Embryonic facial prominence (tissue), 1 donor: ENCODE results near the gene CRACR2B.

Source experiments
- DNase-seq: peaks from one replicate; pipeline ENCODE4 v3.0.0-alpha.2; 2016; ENCODE audit errors: extremely low spot score

CRACR2B gene

DNA sequence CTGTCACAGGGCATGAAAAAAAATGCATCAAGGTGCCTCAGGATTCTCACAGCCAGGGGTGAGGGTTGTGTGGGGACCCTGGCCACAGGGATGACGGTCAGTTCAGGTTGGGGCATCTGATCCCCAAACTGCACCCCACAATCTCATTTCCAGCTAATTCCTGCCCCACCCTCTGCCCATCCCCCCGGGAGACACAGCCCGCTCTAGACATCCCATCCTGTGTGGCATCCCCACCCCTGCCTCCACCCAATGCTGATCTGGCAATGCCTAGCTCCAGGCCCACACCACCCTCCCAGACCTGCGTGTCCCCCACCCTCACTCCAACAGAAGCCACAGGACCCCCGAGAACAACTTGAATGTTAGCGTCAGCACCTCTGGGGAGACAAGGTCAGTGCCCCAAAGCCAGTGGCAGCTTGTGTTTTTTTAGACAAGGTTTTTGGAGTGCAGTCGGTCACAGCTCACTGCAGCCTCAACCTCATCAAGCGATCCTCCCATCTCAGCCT, 40.2 kb downstream of the CRACR2B start:
- no peak for DNase-seq

DNA sequence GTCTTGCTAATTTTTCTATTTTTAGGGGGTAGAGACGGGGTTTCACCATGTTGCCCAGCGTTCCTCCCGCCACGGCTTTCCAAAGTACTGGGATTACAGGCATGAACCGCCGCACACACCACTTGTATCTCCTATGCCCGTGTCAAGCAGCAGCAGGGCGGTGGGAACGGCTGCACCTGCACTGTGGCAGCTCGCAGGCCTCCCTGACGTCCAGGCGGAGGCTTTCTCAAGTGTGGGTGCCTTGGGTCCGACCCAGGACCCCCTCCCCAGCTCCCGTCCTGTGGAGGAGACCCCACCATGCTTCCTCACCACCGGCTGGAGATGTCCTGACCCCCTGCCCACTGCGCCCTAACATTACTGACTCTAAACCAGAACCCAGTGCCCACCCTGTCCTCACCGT, 40.7 kb downstream of the CRACR2B start:
- no peak for DNase-seq

DNA sequence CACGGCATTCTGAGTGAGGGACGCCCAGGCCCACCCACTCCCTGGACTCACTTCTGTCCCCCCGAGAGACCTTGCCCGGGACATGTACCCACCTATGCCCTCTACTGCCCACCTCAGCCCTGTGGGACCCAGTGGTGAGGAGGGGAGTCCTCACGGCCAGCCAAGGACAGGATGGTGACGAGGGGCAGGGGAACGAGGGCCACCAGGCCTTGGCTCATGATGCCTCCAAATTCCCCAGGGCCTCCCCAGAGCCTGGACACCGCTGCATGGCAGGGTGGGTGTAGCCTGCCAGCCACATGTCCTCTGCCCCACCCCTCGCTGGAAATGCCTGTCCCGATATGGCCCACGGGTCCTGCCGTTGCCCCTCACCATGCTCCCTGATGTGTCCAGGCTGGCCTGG, 41.1 kb downstream of the CRACR2B start:
- no peak for DNase-seq

DNA sequence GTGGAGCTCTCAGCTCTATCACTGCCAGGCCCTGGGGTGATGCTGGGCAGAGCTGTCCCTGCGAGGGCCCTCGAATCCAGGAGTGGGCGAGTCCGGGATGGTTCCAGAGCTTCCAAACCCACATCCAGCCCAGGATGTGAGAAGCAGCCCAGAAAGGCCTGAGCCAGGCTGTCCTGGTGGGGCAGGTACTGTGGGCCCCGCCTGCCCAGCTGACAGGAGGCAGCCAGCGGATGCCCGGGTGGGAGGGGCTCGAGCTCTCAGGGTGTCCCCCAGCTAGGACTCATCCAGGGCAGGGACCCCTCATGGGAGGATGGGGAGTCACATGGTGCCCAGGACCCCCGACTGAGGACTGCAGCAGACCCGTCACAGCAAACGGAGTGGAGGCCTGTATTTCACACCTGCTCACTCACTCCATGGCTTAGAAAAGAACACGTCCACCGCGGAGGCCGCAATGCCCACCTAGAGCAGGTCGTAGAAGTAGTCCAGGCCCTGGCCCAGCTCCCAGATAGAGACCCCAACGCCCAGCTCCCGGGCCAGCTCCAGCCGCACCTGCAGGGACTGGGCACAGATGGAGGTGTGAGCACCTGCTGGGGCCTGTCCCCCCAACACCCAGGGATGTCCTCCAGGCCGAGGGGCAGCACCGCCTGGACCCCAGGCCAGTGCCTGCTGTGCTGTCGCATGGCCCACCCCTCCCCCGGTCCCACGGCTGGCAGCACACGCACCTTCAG, 41.8 kb downstream of the CRACR2B start:
- no peak for DNase-seq

DNA sequence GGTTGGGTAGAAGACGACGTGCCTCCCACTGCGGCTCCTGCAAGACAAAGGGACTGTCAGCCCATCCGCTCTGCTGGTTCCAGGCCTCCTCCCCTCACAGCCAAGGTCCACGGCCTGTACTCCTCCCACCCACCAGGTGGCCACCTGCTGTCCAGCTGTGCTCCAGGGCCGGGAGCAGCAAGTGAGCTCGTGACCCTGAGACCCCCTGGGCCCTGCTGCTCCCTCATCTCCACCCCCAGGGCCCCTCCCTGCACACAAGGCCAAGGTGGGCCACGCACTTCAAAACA, 42.4 kb downstream of the CRACR2B start:
- DNase-seq, result no peak

DNA sequence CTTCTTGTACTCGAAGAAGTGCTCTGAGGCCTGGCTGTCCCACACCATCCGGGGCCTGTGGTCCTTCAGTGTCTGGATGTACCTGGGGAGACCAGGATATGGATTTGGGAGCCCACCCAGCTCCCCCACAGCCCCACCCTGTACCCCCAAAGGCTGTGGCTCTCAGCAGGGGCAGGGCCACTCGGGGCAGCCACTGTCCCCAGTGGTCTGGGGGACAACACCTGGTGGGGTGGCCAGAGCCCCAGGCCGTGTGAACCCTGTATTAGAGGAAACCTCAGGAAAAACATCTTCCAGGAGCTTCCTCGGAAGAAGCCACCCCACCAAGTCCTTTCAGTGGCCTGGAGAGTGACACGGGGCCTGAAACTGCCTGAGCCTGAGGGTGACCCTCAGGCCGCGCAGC, 42.7 kb downstream of the CRACR2B start:
- DNase-seq, result no peak

DNA sequence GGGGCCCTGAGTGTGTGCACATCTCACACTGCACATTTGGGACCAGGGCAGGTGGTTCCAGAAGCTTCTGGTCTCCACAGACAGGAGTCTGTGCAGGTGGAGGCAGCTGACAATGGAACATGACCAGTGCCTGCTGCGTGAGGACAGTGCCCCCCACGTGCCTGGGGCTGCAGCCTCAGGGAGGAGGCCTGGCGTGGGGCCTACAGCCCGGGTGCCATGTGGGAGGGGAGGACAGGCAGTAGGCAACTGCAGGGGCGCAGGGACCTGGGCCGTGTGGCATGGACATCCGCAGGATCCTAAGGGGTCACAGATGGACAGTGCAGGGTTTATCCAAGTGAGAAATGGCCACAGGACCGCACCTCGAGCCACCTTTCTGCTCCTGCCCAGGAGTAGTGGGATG, 43.8 kb downstream of the CRACR2B start:
- DNase-seq, result no peak

DNA sequence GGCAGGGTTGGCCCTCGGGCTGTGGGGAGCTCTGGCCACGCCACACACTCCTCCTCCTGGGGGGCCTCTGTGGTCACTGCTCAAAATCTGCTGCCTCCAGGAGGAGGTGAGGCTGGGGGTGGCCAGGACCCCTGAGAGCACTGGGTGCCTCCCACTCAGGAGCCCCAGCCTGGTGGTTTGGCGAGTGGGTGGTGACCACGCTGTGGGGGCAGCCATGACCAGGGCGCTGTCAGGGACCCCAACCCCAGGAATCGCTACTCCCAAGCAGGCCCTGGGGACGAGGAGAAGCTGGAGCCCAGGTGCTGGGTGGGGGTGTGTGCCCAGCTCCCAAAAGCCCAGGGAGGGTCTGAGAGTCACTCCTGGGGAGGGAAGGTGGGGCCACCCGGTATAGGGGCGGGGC, 45.1 kb downstream of the CRACR2B start:
- DNase-seq, result no peak

DNA sequence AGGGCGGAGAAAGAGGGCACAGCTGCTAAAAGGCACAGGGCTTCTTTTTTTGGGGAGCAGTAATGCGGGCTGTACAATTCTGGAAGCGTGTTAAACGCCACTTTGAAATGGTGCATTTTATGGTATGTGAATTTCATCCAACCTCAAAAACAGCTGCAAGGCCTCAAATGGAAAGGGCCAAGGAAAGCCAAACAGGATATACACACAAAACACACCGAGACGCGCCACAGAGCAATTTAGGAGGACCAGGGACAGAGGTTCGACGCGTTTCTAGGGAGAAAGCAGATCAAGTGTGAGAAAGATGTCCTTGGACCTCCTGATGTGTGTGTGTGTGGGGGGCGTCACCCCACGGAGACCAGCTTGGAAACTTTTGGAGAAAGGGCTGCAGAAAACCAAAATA, 46.0 kb downstream of the CRACR2B start:
- no peak for DNase-seq

DNA sequence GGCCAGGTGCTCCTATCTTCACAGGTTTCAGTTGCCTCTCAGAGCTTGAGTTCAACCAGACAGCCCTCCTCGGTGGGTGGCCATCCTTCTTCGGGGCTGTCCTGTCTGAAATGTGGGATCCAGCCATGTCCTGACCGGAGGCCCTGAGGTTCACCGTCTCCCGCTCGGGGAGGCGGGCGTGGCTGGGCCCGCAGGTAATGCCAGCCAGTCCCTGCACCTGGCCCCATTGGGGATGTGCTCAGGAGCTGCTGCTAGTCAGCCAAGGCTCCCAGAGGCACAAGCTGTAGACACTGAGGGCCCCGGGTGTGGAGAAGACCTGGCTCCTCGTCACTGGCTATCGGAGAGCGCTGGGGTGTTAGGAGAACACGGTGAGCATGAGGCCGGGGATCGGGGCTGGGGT, 47.5 kb downstream of the CRACR2B start:
- DNase-seq, result no peak

DNA sequence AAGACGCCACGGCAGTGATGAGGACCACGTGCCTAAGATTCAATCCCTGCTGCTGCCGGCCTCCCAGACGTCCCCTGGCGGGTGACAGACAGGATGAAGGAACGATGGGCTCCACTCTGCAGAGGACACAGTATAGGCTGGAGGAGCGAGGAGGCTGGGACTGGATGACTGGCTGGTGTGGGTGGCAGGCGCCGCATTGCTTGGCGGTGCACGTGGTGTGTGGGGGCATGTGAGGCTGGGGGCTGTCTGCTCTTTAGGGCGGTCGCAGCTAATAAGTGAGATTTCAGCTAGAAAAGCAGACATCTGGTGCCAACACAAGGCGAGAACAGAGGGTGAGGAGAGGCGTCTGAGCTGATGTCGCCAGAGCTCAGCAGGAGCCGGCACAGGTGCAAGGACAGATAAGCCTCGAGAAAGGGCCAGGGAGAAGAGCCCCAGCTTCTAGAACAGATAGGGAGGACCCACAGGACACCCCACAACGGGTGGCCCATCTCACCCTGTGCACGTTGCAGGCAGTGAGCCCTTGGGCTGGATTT, 48.1 kb downstream of the CRACR2B start:
- DNase-seq, result no peak

DNA sequence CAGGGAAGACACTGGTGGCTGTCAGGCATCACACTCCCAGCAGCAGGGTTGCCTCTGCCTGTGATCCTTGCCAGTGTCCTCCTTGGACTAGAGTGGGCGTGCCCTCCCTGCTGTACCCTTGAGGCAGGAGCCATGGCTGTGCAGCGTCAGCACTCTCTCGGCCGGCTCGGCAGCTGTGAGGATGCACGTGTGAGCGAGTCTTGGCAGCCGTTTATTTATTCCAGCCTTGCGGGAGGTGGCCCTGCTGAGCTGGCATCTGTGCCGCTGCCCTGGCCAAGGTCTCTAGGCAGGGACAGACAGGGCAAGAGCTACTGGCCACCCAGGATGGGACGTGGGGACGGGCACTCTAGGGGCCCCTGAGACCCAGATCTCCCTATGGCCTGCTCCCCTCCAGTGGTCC, 48.8 kb downstream of the CRACR2B start:
- no peak for DNase-seq

DNA sequence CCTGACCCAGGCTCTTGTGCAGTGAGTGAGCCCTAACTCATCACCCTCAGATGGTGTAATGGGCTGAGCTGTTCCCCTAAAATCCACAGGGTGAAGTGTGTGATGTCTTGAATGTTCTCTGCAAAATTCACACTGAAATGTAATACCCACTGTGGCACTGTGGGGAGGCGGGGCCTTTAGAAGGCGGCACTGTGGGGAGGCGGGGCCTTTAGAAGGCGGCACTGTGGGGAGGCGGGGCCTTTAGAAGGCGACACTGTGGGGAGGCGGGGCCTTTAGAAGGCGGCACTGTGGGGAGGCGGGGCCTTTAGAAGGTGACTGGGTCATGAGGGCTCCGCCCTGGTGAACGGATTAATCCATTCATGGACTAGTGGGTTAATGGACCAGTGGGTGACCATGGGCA, 49.8 kb downstream of the CRACR2B start:
- DNase-seq, result no peak

DNA sequence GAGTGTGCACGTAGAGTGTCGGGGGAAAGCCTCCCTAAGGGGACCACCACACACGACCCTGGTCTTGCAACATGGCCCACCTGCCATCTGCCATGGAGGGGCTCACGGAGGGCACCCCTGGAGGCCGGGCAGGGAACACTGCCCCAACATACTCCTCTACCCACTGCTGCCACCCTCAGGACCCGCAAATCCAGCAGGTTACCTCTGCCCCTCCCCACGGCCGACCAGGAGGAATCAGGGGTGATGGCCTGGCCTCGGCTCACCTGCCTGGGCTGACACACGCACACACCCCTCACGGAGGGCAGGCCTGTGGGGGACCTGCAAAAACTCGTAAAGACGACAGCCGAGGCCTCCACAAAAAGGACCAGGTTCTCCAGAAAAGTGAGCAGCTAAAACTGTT, 52.7 kb downstream of the CRACR2B start:
- DNase-seq, result no peak
